ENCODE data around the gene ZNF837.

GRCh38 chr19:58397533-58398037 lies 16.8 kb upstream of the ZNF837 start:
- no peak for TF ChIP-seq GATA3 (IDR thresholded peaks at IDR 0.05; ENCODE audit: low read depth, low read length)
- no peak for TF ChIP-seq GATA2 (IDR thresholded peaks at IDR 0.05; ENCODE audit: low read depth, low read length)

All from SH-SY5Y (cell line).